IMR-90 (cell line): ENCODE data around the gene DIPK1B. TPM values are rescaled to one million over a fixed set of nuclear protein-coding genes. Genes with fewer than 3 reads are reported as not detected.

Source experiments
- ATAC-seq: fragments of 200-7000 bp; cut with Tn5 transposase; 2 replicates; pipeline ENCODE4 v1.9.1; 2020; ENCODE audit warnings: low read depth, mild to moderate bottlenecking, moderate library complexity
- BruUV-seq: library from RNA; stranded (reverse); fragments of 400-500 nt; replicated peaks from 2 replicates; lab custom pipeline; 2021; lab: Mats Ljungman, UMichigan
- CTCF ChIA-PET: fragments of 300-600 bp; formaldehyde crosslinking; extraction: SDS; loops from one replicate; lab custom pipeline; 2021; ENCODE audit warnings: antibody characterized with exemption; lab: Yijun Ruan, JAX
- POLR2A ChIA-PET: fragments of 300-600 bp; sonication (Branson Sonifier 250); formaldehyde crosslinking; loops from one replicate; lab custom pipeline; 2022; ENCODE audit warnings: antibody characterized with exemption; ENCODE audit not compliant: unreplicated experiment; lab: Charles Lee
- DNase-seq: peaks from one replicate; pipeline ENCODE4 v3.0.0; 2013
- H2AFZ ChIP-seq: replicated peaks from 2 replicates; pipeline ENCODE3; 2013; ENCODE audit warnings: low read length, mild to moderate bottlenecking; ENCODE audit not compliant: poor library complexity
- H2AK5ac ChIP-seq: 2 replicates; pipeline ENCODE4 v1.6.1; 2013; ENCODE audit warnings: low read depth, low read length, inconsistent platforms
- H2AK9ac ChIP-seq: replicated peaks from 2 replicates; pipeline ENCODE3; 2013; ENCODE audit warnings: mild to moderate bottlenecking, low read depth, low read length, moderate library complexity; ENCODE audit not compliant: poor library complexity
- H2BK120ac ChIP-seq: 2 replicates; pipeline ENCODE4 v1.6.1; 2013; ENCODE audit warnings: low read depth, low read length, inconsistent platforms
- H2BK15ac ChIP-seq: 3 replicates; pipeline ENCODE4 v1.6.1; 2013; ENCODE audit warnings: low read depth, low read length, inconsistent platforms
- H2BK20ac ChIP-seq: 2 replicates; pipeline ENCODE4 v1.6.1; 2013; ENCODE audit warnings: low read depth, mild to moderate bottlenecking, inconsistent platforms, low read length, moderate library complexity
- H2BK5ac ChIP-seq: 2 replicates; pipeline ENCODE4 v1.6.1; 2013; ENCODE audit warnings: mild to moderate bottlenecking, low read depth, low read length, inconsistent platforms; ENCODE audit not compliant: poor library complexity, severe bottlenecking
- H3K14ac ChIP-seq: replicated peaks from 2 replicates; pipeline ENCODE4 v1.6.1; 2013; ENCODE audit warnings: low read depth, low read length, inconsistent platforms
- H3K18ac ChIP-seq: 2 replicates; pipeline ENCODE4 v1.6.1; 2013; ENCODE audit warnings: low read depth, low read length, control low read depth
- H3K23ac ChIP-seq: 2 replicates; pipeline ENCODE4 v1.6.1; 2013; ENCODE audit warnings: low read depth, low read length, inconsistent platforms
- H3K27ac ChIP-seq: 2 replicates; pipeline ENCODE4 v1.5.1; 2013; ENCODE audit warnings: mild to moderate bottlenecking, control low read depth, low read length; ENCODE audit not compliant: insufficient read depth
- H3K27me3 ChIP-seq: 2 replicates; pipeline ENCODE4 v1.6.1; 2013; ENCODE audit warnings: low read length; ENCODE audit not compliant: control insufficient read depth, insufficient read depth
- H3K36me3 ChIP-seq: 2 replicates; pipeline ENCODE4 v1.6.1; 2013; ENCODE audit warnings: low read length, mixed read lengths; ENCODE audit not compliant: control insufficient read depth, insufficient read depth
- H3K4ac ChIP-seq: 2 replicates; pipeline ENCODE4 v1.6.1; 2013; ENCODE audit warnings: low read depth, low read length, inconsistent platforms
- H3K4me1 ChIP-seq: 2 replicates; pipeline ENCODE4 v1.6.1; 2013; ENCODE audit warnings: low read length, mixed read lengths; ENCODE audit not compliant: control insufficient read depth, insufficient read depth
- H3K4me2 ChIP-seq: 2 replicates; pipeline ENCODE4 v1.6.1; 2013; ENCODE audit warnings: low read depth, mild to moderate bottlenecking, control low read depth, low read length, moderate library complexity
- H3K4me3 ChIP-seq: 2 replicates; pipeline ENCODE4 v1.5.1; 2013; ENCODE audit warnings: low read depth, mild to moderate bottlenecking, control low read depth, low read length, moderate library complexity; ENCODE audit not compliant: insufficient read depth
- H3K56ac ChIP-seq: 2 replicates; pipeline ENCODE4 v1.6.1; 2013; ENCODE audit warnings: low read length, inconsistent platforms; ENCODE audit not compliant: insufficient read depth; ENCODE audit errors: extremely low read depth
- H3K79me1 ChIP-seq, 2 experiments: 2 replicates each; pipeline ENCODE4 v1.6.1; 2013; ENCODE audit warnings: low read length in 2 of 2, inconsistent platforms in 1 of 2, low read depth in 1 of 2
- H3K9ac ChIP-seq: 2 replicates; pipeline ENCODE4 v1.6.1; 2013; ENCODE audit warnings: low read depth, low read length, control low read depth
- H3K9me1 ChIP-seq: 2 replicates; pipeline ENCODE4 v1.6.1; 2013; ENCODE audit warnings: low read length, inconsistent platforms; ENCODE audit not compliant: insufficient read depth
- H3K9me3 ChIP-seq: 2 replicates; pipeline ENCODE4 v1.6.1; 2013; ENCODE audit warnings: low read length; ENCODE audit not compliant: control insufficient read depth, insufficient read depth
- H4K20me1 ChIP-seq: 2 replicates; pipeline ENCODE4 v1.6.1; 2013; ENCODE audit warnings: low read length, inconsistent platforms; ENCODE audit not compliant: insufficient read depth
- H4K5ac ChIP-seq: 2 replicates; pipeline ENCODE4 v1.6.1; 2013; ENCODE audit warnings: mild to moderate bottlenecking, low read depth, low read length, control low read depth
- H4K8ac ChIP-seq, 2 experiments: 2 replicates each; pipeline ENCODE4 v1.6.1; 2013; ENCODE audit warnings: low read depth in 2 of 2, low read length in 2 of 2, control low read depth in 1 of 2, inconsistent platforms in 1 of 2
- H4K91ac ChIP-seq: 2 replicates; pipeline ENCODE4 v1.6.1; 2013; ENCODE audit warnings: low read depth, low read length, inconsistent platforms; ENCODE audit not compliant: insufficient read depth
- BHLHE40 ChIP-seq: fragments of 150-350 bp; IDR thresholded peaks from 2 replicates; pipeline ENCODE4 v1.6.1; 2016; ENCODE audit warnings: mild to moderate bottlenecking, low read depth, low read length
- MAZ ChIP-seq: IDR thresholded peaks from 2 replicates; pipeline ENCODE4 v1.6.1; 2012; ENCODE audit warnings: low read depth, mild to moderate bottlenecking, low read length, improper control_type of control experiment, moderate library complexity, borderline replicate concordance
- POLR2A ChIP-seq: IDR thresholded peaks from 2 replicates; pipeline ENCODE4 v1.6.1; 2012; ENCODE audit warnings: mild to moderate bottlenecking, low read depth, low read length
- RAD21 ChIP-seq: IDR thresholded peaks from 2 replicates; pipeline ENCODE4 v1.6.1; 2012; ENCODE audit warnings: low read length, improper control_type of control experiment
- RCOR1 ChIP-seq: IDR thresholded peaks from 2 replicates; pipeline ENCODE4 v1.6.1; 2012; ENCODE audit warnings: mild to moderate bottlenecking, low read length, improper control_type of control experiment; ENCODE audit not compliant: insufficient replicate concordance
- RFX5 ChIP-seq: IDR thresholded peaks from 2 replicates; pipeline ENCODE4 v1.8.0; 2012; ENCODE audit warnings: low read depth, mild to moderate bottlenecking, low read length, moderate library complexity
- WGBS, 2 experiments: methylation state at CpG; one replicate each; pipeline versions ENCODE4 v1.1.5 to v1.1.7; 2013; ENCODE audit warnings: missing lambda C conversion rate in 2 of 2; ENCODE audit not compliant: insufficient read length in 1 of 2; ENCODE audit errors: extremely low coverage in 2 of 2; 5-methylcytosine and 5-hydroxymethylcytosine counted together
- dilution Hi-C: fragments of 300-500 bp; cut with HindIII; formaldehyde crosslinking; loops from one replicate; pipeline ENCODE4 v1.14.3; 2018; ENCODE audit warnings: low sequenced_read_pairs; ENCODE audit not compliant: unreplicated experiment
- in situ Hi-C: fragments of 300-500 bp; cut with MboI; formaldehyde crosslinking; loops from 3 replicates; pipeline ENCODE4 v1.14.3; 2019; ENCODE audit warnings: low sequenced_read_pairs, inconsistent platforms, mixed read lengths
- intact Hi-C: fragments of 100-400 bp; cut with micrococcal nuclease; formaldehyde crosslinking; loops from 2 replicates; pipeline ENCODE4 v1.10.0; 2022
- polyA plus RNA-seq, 3 experiments: library from polyadenylated mRNA; depleted of rRNA; stranded (reverse); fragments of >200 nt; gene quantifications; 2 replicates each; pipeline ENCODE4 v1.2.3, GENCODE V29; 2012; ENCODE audit warnings: low replicate concordance in 1 of 3
- total RNA-seq: library from RNA; depleted of rRNA; stranded (reverse); fragments of >200 nt; gene quantifications from 2 replicates; pipeline ENCODE4 v1.2.3, GENCODE V29; 2012

The DIPK1B gene
- total and polyA plus RNA-seq, 2 of the 4 experiments (the other 2 are of a cell fraction), result 3.4 to 7.1 TPM

GRCh38 chr9:136668983-136669790 lies 43.2 kb upstream of the DIPK1B start:
- H3K23ac ChIP-seq, result no peak overlapping the region
- no peak overlapping the region for H3K14ac ChIP-seq
- H3K4me2 ChIP-seq, result no peak overlapping the region
- no peaks in the 10 kb centered on the region for H3K9me1 ChIP-seq
- dilution Hi-C loops (no loop called here), intact Hi-C loops (no loop called here), in situ Hi-C loops (no loop called here)
- no peak overlapping the region for H2BK15ac ChIP-seq
- no peak overlapping the region for H3K18ac ChIP-seq
- no peak overlapping the region for H2BK20ac ChIP-seq
- peaks cover 4% of the 10 kb centered on the region; the same call in 1 of the 2 replicates for H3K4me1 ChIP-seq
- H3K4me3 ChIP-seq, result no peak overlapping the region
- H2AK5ac ChIP-seq, result no peak overlapping the region
- CTCF ChIA-PET, result no interaction called here
- peaks cover 20% of the 10 kb centered on the region; the same call in 1 of the 2 replicates for H3K27me3 ChIP-seq
- POLR2A ChIA-PET, result no interaction called here
- WGBS, 2 experiments, result no CpG with 5 or more reads among the region's 23 CpGs
- H3K79me1 ChIP-seq, result no peaks in the 10 kb centered on the region
- ATAC-seq, result no peak
- no peak overlapping the region for H4K5ac ChIP-seq
- H2AK9ac ChIP-seq, result no peak overlapping the region
- TF ChIP-seq MAZ (no peak), RAD21 (no peak), RFX5 (no peak), POLR2A (no peak), BHLHE40 (no peak), RCOR1 (no peak)
- H3K9me3 ChIP-seq, result no peaks in the 10 kb centered on the region
- peaks cover 5% of the 10 kb centered on the region; the same call in 1 of the 2 replicates for H3K36me3 ChIP-seq
- H2AFZ ChIP-seq, result no peak overlapping the region
- no peak overlapping the region for H3K9ac ChIP-seq
- H2BK120ac ChIP-seq, result no peak overlapping the region
- no peak overlapping the region for H4K8ac ChIP-seq
- no TSS peak for BruUV-seq
- H3K27ac ChIP-seq, result no peak overlapping the region
- no peak overlapping the region for H3K4ac ChIP-seq
- no peak for DNase-seq
- H2BK5ac ChIP-seq, result no peak overlapping the region
- no peaks in the 10 kb centered on the region; the same call in none of the 2 replicates for H4K20me1 ChIP-seq
- H3K56ac ChIP-seq, result no peak overlapping the region
- no peak overlapping the region for H4K91ac ChIP-seq
